Stimulated activated CD8-positive, alpha-beta memory T cell treated with anti-CD3 and anti-CD28 coated beads, Interleukin-12 subunit alpha, Interleukin-12 subunit beta, amount 100 ng/mL, for 24 hours (primary cell): ENCODE data around the gene AKAIN1.

ENCODE experiments used
- DNase-seq: peaks from one replicate; pipeline ENCODE4 v3.0.0-alpha.2; 2020; ENCODE audit errors: extremely low read depth

The AKAIN1 gene

GRCh38 chr18:5162111-5162510 lies 34.9 kb downstream of the AKAIN1 start:
- DNase-seq: no peak

DNA sequence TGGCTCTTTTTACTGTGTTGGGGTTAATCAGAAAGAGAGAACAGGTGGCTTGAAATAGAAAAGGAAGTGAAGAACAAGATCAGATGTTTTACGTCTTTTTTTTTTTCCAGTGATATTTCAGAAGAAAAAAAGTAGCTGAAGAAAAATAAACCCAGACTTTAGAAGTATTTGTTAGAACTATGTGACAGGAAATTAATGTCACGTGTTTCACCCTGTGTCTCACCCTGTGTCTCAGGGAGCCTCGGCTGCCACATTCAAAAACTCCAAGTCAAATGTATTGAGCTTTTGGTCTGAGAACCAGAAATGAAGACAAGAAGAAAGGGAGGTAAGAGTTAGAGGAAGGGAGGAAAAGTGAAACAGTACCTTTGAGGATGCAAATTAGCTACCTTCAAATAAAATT lies 38.0 kb downstream of the AKAIN1 start:
- DNase-seq: no peak

- DNase-seq: no peak
These were observed 38.5 kb downstream of the AKAIN1 start for GRCh38 chr18:5158587-5158986.

GRCh38 chr18:5158172-5158571 lies 38.9 kb downstream of the AKAIN1 start:
- no peak for DNase-seq

DNA sequence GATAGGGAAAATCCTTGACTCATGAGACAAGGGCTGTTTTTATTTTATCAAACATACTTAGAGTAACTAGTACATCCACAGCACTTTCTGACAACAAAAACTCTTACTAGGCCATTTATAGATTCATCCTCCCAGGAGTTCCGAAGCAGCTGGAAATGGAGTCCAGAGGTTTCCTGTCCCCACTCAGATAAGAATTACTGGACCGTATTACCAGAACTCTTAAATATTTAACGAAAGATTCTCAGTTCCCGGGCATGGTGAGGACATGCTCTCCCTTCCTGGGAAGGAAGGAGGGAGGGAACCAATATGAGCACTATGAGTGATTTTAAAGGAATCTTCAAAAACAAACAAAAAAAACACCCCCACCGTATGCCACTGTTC lies 41.2 kb downstream of the AKAIN1 start:
- DNase-seq: no peak

DNA sequence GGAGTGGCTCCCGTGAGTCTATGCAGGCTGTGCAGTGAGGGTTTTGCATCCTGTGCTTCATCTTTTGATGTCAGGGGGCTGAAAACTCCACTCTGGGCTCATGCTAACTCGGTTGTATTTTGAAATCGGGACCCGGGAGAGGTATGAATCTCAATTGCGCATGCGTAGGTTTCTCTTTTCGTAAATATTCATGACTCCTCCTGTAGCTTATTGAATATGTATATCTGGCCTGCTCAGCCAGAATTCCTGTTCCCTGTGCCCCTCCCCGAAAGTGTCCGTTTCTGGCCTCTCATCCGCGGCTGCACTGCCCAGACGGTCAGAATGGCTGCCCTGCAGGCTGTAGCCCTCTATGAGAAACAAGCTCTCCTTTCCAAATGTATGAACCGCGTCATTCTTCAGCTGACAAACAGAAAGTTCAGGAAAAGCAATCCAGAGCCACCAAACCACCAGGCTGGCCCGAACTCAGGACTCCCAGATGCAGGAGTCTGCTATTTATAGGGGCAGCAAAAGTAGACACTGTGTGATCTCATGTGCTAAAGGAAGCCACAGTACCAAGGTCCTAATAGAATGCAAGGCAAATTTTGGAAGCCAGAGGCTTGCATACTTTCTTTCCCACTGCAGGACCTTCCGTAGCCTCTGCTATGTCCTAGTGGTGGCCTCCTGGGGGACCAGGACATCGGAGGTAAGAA lies 41.7 kb downstream of the AKAIN1 start:
- DNase-seq: no peak

GRCh38 chr18:5152343-5153020 lies 44.6 kb downstream of the AKAIN1 start:
- no peak for DNase-seq

DNA sequence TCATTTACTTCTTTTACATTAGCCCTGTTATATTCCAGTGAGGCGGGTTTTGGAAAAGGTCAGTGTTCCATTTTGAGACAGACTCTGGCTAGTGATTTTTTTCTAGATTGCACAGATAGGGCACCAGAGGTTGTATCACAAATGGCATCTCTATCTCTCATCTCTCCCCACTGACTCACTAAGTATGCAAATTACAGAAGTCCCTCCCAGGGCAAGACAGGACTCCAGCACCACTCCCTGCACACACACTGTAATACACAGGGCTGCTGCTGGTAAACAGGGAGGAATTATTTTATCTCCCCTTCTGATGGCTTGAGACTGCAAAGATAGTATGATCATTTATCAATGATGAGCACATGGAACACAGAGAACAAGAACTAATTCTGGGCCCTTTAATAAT lies 46.2 kb downstream of the AKAIN1 start:
- no peak for DNase-seq

- no peak for DNase-seq
These were observed 51.0 kb downstream of the AKAIN1 start for GRCh38 chr18:5146093-5146492.

GRCh38 chr18:5145168-5145825 lies 51.8 kb downstream of the AKAIN1 start:
- no peak for DNase-seq

GRCh38 chr18:5144629-5145028 lies 52.4 kb downstream of the AKAIN1 start:
- no peak for DNase-seq

DNA sequence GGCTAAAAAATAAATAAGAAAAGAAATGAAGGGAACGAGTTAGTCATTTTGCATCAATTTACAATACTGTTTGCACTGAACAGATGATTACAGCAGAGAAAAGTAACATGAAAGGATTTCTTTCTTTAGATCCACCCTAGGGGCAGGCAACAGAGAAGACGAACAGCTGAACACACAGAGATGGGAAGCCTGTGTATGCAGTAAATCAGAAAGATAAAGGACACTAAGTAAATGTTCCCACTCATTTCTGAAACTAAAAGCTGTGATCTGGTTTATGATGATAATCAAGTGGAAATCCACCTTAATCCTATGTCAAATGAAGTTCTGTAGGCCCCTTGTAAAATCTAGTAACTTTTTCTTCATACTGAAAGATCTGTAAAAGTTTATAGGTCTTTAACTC lies 54.2 kb downstream of the AKAIN1 start:
- no peak for DNase-seq

GRCh38 chr18:5142131-5142530 lies 54.9 kb downstream of the AKAIN1 start:
- DNase-seq: no peak

- no peak for DNase-seq
These were observed 59.8 kb downstream of the AKAIN1 start for GRCh38 chr18:5137261-5137660.

- DNase-seq: no peak
These were observed 64.1 kb downstream of the AKAIN1 start for GRCh38 chr18:5132987-5133386.

- no peak for DNase-seq
These were observed 74.8 kb downstream of the AKAIN1 start for GRCh38 chr18:5122272-5122671.

DNA sequence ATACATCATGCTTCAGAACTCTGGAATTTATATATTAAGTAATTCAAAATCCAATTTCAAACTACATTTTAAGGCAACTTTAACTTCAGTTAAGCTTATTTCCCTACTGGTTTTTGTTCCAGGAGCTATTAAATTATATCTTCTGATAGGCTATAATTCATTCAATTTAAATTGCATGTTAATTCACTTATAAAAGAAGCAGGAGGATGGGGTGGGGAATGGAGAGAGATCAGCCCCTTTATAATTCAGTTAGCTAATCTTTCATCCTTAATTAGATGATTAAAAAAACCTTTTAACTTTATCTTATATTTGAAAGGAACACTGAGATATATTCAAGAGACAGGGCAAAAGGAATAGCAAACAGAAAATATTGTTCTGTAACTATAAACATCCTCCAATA lies 86.8 kb downstream of the AKAIN1 start:
- no peak for DNase-seq

DNA sequence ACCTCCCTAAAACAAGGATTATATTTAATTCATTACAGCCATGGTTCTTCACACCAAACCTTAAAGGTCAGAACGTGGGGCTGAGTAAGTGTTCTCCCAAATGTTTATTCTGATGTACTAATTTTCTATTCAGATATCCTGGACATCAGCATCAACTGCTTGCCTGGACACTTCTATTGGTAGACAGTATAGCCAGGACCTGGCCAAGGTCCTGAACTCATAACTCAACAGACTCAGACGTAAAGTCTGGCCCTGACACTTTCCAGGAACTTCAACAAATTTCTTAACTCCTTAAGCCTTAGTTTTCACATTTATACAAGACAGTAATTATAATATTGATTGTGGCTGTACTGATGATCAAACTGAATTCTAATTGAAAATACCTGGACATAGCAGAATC lies 89.1 kb downstream of the AKAIN1 start:
- DNase-seq: no peak

DNA sequence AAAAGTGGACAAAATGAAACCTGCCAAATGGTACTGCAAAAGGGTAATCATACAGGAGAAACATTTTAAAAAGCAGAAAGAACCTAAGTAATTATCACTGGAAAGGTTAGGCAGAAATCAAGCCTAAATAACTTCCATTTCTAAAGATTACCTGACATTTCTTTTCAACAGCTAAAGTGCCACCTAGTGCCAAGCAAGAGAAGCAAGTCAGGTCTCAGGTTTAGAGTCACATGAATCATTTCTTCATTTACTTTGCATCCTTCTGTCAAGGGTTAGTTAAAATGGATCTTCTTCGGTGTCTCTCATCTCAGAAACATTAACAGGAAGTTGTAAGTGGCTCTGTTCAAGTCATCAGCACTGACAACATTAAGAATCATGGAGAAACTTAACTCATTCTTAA lies 90.3 kb downstream of the AKAIN1 start:
- no peak for DNase-seq

- DNase-seq: no peak
These were observed 92.8 kb downstream of the AKAIN1 start for GRCh38 chr18:5104246-5104645.

DNA sequence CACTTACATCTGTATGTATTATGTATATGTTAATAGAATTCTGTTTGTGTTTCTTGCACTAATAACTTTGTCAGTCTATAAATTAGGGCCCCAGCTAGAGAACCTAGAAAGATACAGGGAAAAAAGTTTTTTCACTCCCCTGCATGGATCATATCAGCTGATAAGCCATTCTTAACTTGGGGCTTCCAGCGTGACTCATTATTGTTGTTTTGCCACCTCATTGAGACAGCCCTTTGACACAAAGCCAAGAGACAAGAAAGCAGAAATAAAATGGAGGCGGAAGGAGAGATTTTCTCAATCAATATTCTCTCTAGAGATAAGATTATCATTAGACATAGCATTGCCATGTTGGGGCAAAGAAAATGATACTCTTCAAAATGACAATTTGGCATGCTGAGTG lies 93.4 kb downstream of the AKAIN1 start:
- no peak for DNase-seq

- DNase-seq: no peak
These were observed 93.8 kb downstream of the AKAIN1 start for GRCh38 chr18:5103286-5103685.

DNA sequence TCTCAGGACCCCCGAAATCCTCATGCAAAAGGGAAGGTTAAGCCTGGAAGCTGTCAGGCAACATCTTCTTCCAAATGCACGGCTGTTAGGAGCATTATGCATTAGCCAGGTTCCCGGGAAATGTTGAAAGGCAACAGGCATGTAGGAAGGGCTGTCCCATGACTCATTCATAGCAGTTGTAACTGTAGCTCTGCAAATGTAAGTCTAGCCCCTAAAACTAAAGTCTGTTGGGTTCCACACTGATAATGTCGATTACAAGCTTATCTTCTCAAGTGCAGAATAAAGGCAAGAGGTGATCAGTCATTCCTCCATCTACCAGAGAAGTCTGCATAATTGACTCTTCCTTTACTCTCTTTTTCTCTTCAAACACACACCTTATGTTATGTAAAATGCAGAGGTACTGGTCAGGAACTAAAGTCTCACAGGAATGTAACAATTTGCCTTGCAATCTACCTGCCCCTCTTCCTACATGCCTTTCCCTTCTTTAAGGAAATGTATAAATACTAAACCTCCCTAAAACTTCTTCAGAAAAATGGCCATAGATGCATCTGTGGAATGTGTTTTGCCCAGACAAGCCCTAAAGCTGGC lies 99.8 kb downstream of the AKAIN1 start:
- DNase-seq: no peak
